Smooth muscle cell (in vitro differentiated cells): Measurements from ENCODE around the gene CENPE. TPM values are rescaled to one million over a fixed set of nuclear protein-coding genes. Genes with fewer than 3 reads are reported as not detected.

ENCODE experiments used
- DNase-seq: peaks from one replicate; lab custom pipeline; 2025; ENCODE audit not compliant: unreplicated experiment; lab: John Stamatoyannopoulos, UW
- H2AFZ ChIP-seq: fragments of 200-600 bp; sonication (generic); 2 replicates; pipeline ENCODE4 v1.6.0; 2016; ENCODE audit warnings: antibody characterized with exemption, low read depth, mild to moderate bottlenecking
- H3F3A ChIP-seq: fragments of 200-600 bp; sonication (generic); 2 replicates; pipeline ENCODE4 v1.6.0; 2017; ENCODE audit warnings: antibody characterized with exemption, low read depth
- H3K27ac ChIP-seq: fragments of 200-600 bp; sonication (generic); 2 replicates; pipeline ENCODE4 v1.5.1; 2016; ENCODE audit warnings: low read depth, mild to moderate bottlenecking
- H3K27me3 ChIP-seq: fragments of 200-600 bp; sonication (generic); 2 replicates; pipeline ENCODE4 v1.6.1; 2016; ENCODE audit warnings: low read depth, mild to moderate bottlenecking
- H3K36me3 ChIP-seq: fragments of 200-600 bp; sonication (generic); 2 replicates; pipeline ENCODE4 v1.5.1; 2016; ENCODE audit warnings: low read depth
- H3K4me1 ChIP-seq: fragments of 200-600 bp; sonication (generic); 2 replicates; pipeline ENCODE4 v1.5.1; 2016; ENCODE audit warnings: low read depth
- H3K4me2 ChIP-seq: fragments of 200-600 bp; sonication (generic); 2 replicates; pipeline ENCODE4 v1.6.0; 2016; ENCODE audit warnings: mild to moderate bottlenecking
- H3K4me3 ChIP-seq: fragments of 200-600 bp; sonication (generic); 2 replicates; pipeline ENCODE4 v1.5.1; 2016; ENCODE audit warnings: mild to moderate bottlenecking
- H3K79me2 ChIP-seq: fragments of 200-600 bp; sonication (generic); 2 replicates; pipeline ENCODE4 v1.6.0; 2016; ENCODE audit warnings: low read depth, mild to moderate bottlenecking
- H3K9ac ChIP-seq: fragments of 200-600 bp; sonication (generic); 2 replicates; pipeline ENCODE4 v1.6.0; 2016; ENCODE audit warnings: low read depth
- H3K9me3 ChIP-seq: fragments of 200-600 bp; sonication (generic); replicated peaks from 2 replicates; pipeline ENCODE4 v1.5.1; 2016; ENCODE audit warnings: low read depth
- H4K20me1 ChIP-seq: fragments of 200-600 bp; sonication (generic); 2 replicates; pipeline ENCODE4 v1.6.0; 2016; ENCODE audit warnings: low read depth
- CTCF ChIP-seq: fragments of 200-600 bp; sonication (generic); IDR thresholded peaks from 2 replicates; pipeline ENCODE4 v1.5.1; 2017; ENCODE audit warnings: borderline replicate concordance, mild to moderate bottlenecking, antibody characterized with exemption; ENCODE audit not compliant: insufficient read depth, poor library complexity, severe bottlenecking
- WGBS: methylation state at CpG from one replicate; pipeline ENCODE4 v1.1.7; 2016; ENCODE audit warnings: low lambda C conversion rate; 5-methylcytosine and 5-hydroxymethylcytosine counted together
- polyA plus RNA-seq: library from polyadenylated mRNA; unstranded; fragments of >200 nt; fragmentation: Nextera tagmentation; extraction: Ambion mirVana; gene quantifications from 2 replicates; pipeline ENCODE4 v1.2.1, GENCODE V29; 2016
- total RNA-seq: library from RNA; depleted of rRNA; stranded (reverse); fragments of >200 nt; gene quantifications from 2 replicates; pipeline ENCODE4 v1.2.3, GENCODE V29; 2014

Gene CENPE
- total and polyA plus RNA-seq, 2 experiments from 2014 or later = 2.4 to 5.6 TPM

- no peaks in the 10 kb centered on the region for H3F3A ChIP-seq
- H3K9me3 ChIP-seq = no peaks in the 10 kb centered on the region
- no peak overlapping the region for H3K4me3 ChIP-seq
- TF ChIP-seq CTCF = no peak
- H3K27me3 ChIP-seq = no peaks in the 10 kb centered on the region
- no peaks in the 10 kb centered on the region for H4K20me1 ChIP-seq
- H3K4me1 ChIP-seq = no peaks in the 10 kb centered on the region
- no peak overlapping the region for H3K27ac ChIP-seq
- H3K4me2 ChIP-seq = no peak overlapping the region
- no peaks in the 10 kb centered on the region for H3K79me2 ChIP-seq
- no peak overlapping the region for H2AFZ ChIP-seq
- DNase-seq = no peak
- no peak overlapping the region for H3K9ac ChIP-seq
- WGBS = 97% methylated on average over 3 of the region's 3 CpGs
- no peaks in the 10 kb centered on the region for H3K36me3 ChIP-seq
These were observed 45.8 kb downstream of the CENPE start for GRCh38 chr4:103152381-103152780.

- no peaks in the 10 kb centered on the region for H3K36me3 ChIP-seq
- no peaks in the 10 kb centered on the region for H3K9me3 ChIP-seq
- H3F3A ChIP-seq = no peaks in the 10 kb centered on the region
- H2AFZ ChIP-seq = no peak overlapping the region
- no peak for DNase-seq
- TF ChIP-seq CTCF = no peak
- H3K4me1 ChIP-seq = no peaks in the 10 kb centered on the region
- H3K9ac ChIP-seq = no peak overlapping the region
- H3K27me3 ChIP-seq = no peaks in the 10 kb centered on the region
- no peaks in the 10 kb centered on the region for H3K79me2 ChIP-seq
- WGBS = 96% methylated on average over 1 of the region's 1 CpG
- no peak overlapping the region for H3K4me3 ChIP-seq
- H4K20me1 ChIP-seq = no peaks in the 10 kb centered on the region
- no peak overlapping the region for H3K4me2 ChIP-seq
- H3K27ac ChIP-seq = no peak overlapping the region
These were observed 47.5 kb downstream of the CENPE start for GRCh38 chr4:103150677-103151076.

GRCh38 chr4:103144926-103145325 is 53.2 kb downstream of the CENPE start:
- TF ChIP-seq CTCF = no peak
- Histone ChIP-seq H3K4me3 (no peak overlapping the region), H3K27me3 (no peaks in the 10 kb centered on the region), H3K9ac (no peak overlapping the region), H3K9me3 (no peaks in the 10 kb centered on the region), H4K20me1 (no peaks in the 10 kb centered on the region), H3K4me2 (no peak overlapping the region), H3K36me3 (no peaks in the 10 kb centered on the region), H3K4me1 (no peaks in the 10 kb centered on the region), H3K79me2 (no peaks in the 10 kb centered on the region), H2AFZ (no peak overlapping the region), H3F3A (no peaks in the 10 kb centered on the region), H3K27ac (no peak overlapping the region)
- WGBS = 98% methylated on average over 4 of the region's 4 CpGs
- DNase-seq = no peak

- no peaks in the 10 kb centered on the region for H4K20me1 ChIP-seq
- H3K27me3 ChIP-seq = no peaks in the 10 kb centered on the region
- no peak overlapping the region for H3K4me3 ChIP-seq
- H3K36me3 ChIP-seq = no peaks in the 10 kb centered on the region
- H3K27ac ChIP-seq = no peak overlapping the region
- no peak overlapping the region for H3K9ac ChIP-seq
- no peaks in the 10 kb centered on the region for H3F3A ChIP-seq
- H3K9me3 ChIP-seq = no peaks in the 10 kb centered on the region
- no peak for DNase-seq
- H2AFZ ChIP-seq = no peak overlapping the region
- H3K79me2 ChIP-seq = no peaks in the 10 kb centered on the region
- no peak for TF ChIP-seq CTCF
- 65% methylated on average over 1 of the region's 1 CpG for WGBS
- H3K4me2 ChIP-seq = no peak overlapping the region
- no peaks in the 10 kb centered on the region for H3K4me1 ChIP-seq
These were observed 60.7 kb downstream of the CENPE start for GRCh38 chr4:103137446-103137827.
